GM18502 (cell line): ENCODE data around the gene AGMO.

Source experiments
- ATAC-seq: cut with Tn5 transposase; IDR thresholded peaks from one replicate; pipeline ENCODE4 v1.9.1; 2021; ENCODE audit warnings: mild to moderate bottlenecking; ENCODE audit not compliant: unreplicated experiment, poor library complexity

The AGMO gene

GRCh38 chr7:15174485-15174884 is 387.3 kb downstream of the AGMO start:
- ATAC-seq, result no peak

- ATAC-seq, result no peak
These were observed 393.3 kb downstream of the AGMO start for GRCh38 chr7:15168489-15168888.

DNA sequence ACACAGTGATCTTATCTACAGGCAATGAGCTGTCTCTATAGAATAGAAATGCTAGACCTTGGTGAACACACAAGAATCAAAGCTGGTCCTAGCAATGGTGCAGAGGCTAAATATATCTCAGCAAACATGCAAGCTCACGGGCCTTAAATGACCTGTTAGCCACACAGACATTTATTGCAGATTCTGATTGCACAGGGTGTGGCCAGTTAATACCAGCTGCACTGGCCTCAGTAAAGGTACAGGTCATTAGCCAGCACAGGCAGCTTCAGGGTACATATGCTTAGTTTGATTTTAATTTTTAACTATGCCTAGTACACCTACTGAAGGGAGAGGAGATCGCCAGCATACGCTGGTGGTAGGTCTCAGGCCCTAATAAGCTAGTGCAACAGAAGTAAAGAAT is 393.9 kb downstream of the AGMO start:
- no peak for ATAC-seq

DNA sequence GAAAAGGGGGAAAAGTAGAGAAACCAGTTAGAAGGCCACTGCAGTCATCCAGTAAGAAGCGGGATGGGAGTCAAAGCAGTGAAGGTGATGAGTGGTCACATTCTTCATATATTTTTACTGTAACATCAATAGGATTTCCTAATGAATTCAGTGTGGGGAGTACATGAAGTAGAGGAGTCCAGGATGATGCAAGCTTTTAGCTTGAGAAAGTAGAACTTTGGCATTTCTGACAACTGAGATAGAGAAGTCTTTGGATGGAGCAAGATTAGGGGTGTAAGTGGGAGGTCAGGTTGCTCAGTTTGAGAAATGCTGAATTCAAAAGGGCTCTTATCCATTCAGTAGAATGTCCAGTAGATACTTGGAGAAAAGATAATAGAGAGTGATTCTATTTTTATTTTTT is 395.2 kb downstream of the AGMO start:
- ATAC-seq, result no peak

DNA sequence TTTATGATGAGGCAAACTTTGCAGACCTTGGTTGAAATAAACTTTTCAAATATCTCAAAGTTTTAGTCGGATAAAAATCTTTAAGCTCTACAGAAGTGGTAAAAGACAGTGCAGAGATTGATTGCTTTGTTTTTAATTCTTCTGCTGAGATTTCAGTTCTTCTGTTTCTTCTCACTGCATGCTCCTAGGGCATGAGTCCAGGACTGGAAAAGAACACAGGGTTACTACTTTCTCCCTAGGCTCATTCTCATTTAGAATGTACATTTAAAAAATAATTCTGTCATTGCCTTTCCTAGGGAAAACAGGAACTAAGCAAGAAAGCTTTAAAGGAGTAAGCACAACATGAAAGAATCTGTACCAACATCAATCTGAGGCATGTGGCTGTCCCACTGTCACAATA is 402.6 kb downstream of the AGMO start:
- no peak for ATAC-seq

DNA sequence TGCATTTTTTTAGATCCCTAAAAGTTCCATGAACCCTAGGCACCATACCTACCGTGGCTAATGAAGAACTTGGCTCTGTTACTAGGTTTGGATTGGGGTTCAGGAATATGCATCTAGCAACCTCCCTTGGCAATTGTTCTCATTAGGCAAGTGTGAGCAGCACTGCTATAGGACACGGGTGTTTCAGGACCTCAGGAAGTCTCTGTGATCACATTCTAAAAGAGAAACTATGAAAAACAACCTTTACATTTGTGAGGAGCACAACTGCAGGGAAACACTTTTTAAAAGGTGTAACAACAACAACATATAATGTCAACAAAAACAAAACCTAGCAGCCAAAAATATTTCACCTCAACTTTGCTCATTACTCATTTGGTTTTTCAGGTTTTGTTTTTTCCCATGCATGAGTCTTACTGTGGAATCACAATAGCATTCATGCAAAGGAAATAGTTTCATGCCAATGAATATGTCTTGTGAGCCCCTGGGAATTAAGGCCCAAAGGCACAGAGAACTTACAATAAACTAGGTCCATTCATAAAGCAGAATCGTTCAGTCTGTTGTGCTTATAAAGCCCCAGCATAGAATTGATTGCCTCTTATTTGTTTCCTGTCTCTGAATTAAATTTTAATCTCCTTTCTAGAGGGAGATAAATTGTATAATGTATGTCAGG is 403.5 kb downstream of the AGMO start:
- no peak for ATAC-seq
